Kidney (tissue), 14 donors: ENCODE measurements around the gene FBXO15. TPM values are rescaled to one million over a fixed set of nuclear protein-coding genes. Genes with fewer than 3 reads are reported as not detected.

Experiments used
- DNase-seq, 5 donors: peaks; one replicate each; pipeline ENCODE4 v3.0.0-alpha.2; 2013 to 2020
- FAIRE-seq: peaks from 2 replicates; lab custom pipeline; 2012; peaks lifted over from hg19 to GRCh38; lab: Jason Lieb, UNC
- H3K27ac ChIP-seq, 2 donors: one replicate each; pipeline ENCODE4 v1.7.0; 2013; ENCODE audit warnings: low read depth in 2 of 2, low read length in 2 of 2, inconsistent platforms in 1 of 2
- H3K27me3 ChIP-seq: one replicate; pipeline ENCODE4 v1.7.1; 2013; ENCODE audit warnings: low read length, inconsistent platforms; ENCODE audit not compliant: control insufficient read depth, insufficient read depth
- H3K36me3 ChIP-seq, 3 donors: one replicate each; pipeline versions ENCODE4 v1.7.0 to v1.7.1; 2013; ENCODE audit warnings: low read length in 3 of 3, control low read depth in 1 of 3, inconsistent platforms in 1 of 3; ENCODE audit not compliant: insufficient read depth in 3 of 3, control insufficient read depth in 2 of 3
- H3K4me1 ChIP-seq, 3 donors: one replicate each; pipeline versions ENCODE4 v1.7.0 to v1.7.1; 2013; ENCODE audit warnings: low read length in 3 of 3, inconsistent platforms in 1 of 3, low read depth in 1 of 3; ENCODE audit not compliant: control insufficient read depth in 2 of 3, insufficient read depth in 2 of 3
- H3K4me3 ChIP-seq, 3 donors: one replicate each; pipeline versions ENCODE4 v1.7.0 to v1.8.1; 2013; ENCODE audit warnings: low read length in 3 of 3, control low read depth in 1 of 3, inconsistent platforms in 1 of 3
- H3K9ac ChIP-seq, 3 donors: one replicate each; pipeline versions ENCODE4 v1.7.0 to v1.7.1; 2013; ENCODE audit warnings: low read length in 3 of 3, control low read depth in 1 of 3, inconsistent platforms in 1 of 3
- H3K9me3 ChIP-seq, 3 donors: one replicate each; pipeline versions ENCODE4 v1.7.0 to v1.7.1; 2013; ENCODE audit warnings: low read length in 3 of 3, control low read depth in 1 of 3, inconsistent platforms in 1 of 3; ENCODE audit not compliant: control insufficient read depth in 2 of 3, insufficient read depth in 1 of 3
- CTCF ChIP-seq: IDR thresholded peaks from 3 replicates; pipeline ENCODE4 v1.5.1; 2012; ENCODE audit warnings: mild to moderate bottlenecking, moderate library complexity, borderline replicate concordance; ENCODE audit not compliant: insufficient read depth; ENCODE audit errors: extremely low read depth
- intact Hi-C: fragments of 100-400 bp; cut with DNase I; formaldehyde crosslinking; loops from one replicate; pipeline ENCODE4 v1.11.1; 2022
- polyA plus RNA-seq: library from polyadenylated mRNA; stranded (reverse); fragments of 350-450 nt; fragmentation: Illumina TruSeq; extraction: RNeasy Lipid Tissue Mini Kit (QIAGEN cat#74804); gene quantifications from one replicate; pipeline ENCODE4 v1.2.3, GENCODE V29; 2014; ENCODE audit warnings: low read depth, low replicate concordance; ENCODE audit not compliant: insufficient read depth
- total RNA-seq: library from RNA; stranded (reverse); fragmentation: NEBNext Ultra II Directional; extraction: Animal tissue kit (Norgen Biotek cat#: 25700); gene quantifications from one replicate; pipeline ENCODE4 v1.2.1, GENCODE V29; 2021
- donor health status: control.
- donor health status: control.
- donor health status: control.
- donor health status: control.
- donor health status: control.
- donor health status: DM: yes; HTN: yes; CAD: no.
- donor health status: Normal renal cell carcinoma (clear cell type).

Gene FBXO15
- total and polyA plus RNA-seq, 2 donors from 2014 or later: 3.5 to 9.1 TPM

GRCh38 chr18:74081966-74082741 lies 65.5 kb downstream of the FBXO15 start:
- no peaks in the 10 kb centered on the region for H3K27me3 ChIP-seq
- H3K9me3 ChIP-seq: no peaks in the 10 kb centered on the region
- DNase-seq (peak in 4 of 5 donors; percentile 24 to 50 (median 42)), FAIRE-seq (no peak)
- H3K9ac ChIP-seq: no peak overlapping the region
- H3K4me3 ChIP-seq: no peak overlapping the region
- peak; percentile 45 for TF ChIP-seq CTCF
- no peaks in the 10 kb centered on the region for H3K4me1 ChIP-seq
- H3K27ac ChIP-seq: no peak overlapping the region
- no peaks in the 10 kb centered on the region for H3K36me3 ChIP-seq
- intact Hi-C loops: no loop called here

DNA sequence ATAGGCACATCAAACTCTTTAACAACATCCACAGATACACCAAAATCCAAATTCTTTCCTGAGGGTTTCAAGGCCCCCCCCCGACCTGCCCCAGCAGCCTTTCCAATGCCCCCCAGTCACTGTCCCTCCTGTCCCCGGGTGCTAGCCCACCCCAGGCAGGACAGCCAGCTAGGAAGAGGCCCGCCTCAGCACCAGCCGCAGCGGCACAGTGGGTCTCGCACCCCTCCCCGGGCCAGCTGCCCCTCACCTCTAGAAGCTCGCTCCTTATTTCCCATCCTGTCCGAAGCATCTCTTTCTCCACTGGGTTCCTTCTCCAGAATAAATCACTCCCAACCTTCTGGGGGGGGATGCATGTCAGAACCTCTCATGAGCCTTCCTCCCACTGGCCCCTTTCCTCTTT lies 69.4 kb downstream of the FBXO15 start:
- intact Hi-C loops: no loop called here
- Histone ChIP-seq H3K9me3 (no peaks in the 10 kb centered on the region), H3K4me1 (no peaks in the 10 kb centered on the region), H3K27ac (no peak overlapping the region), H3K36me3 (no peaks in the 10 kb centered on the region), H3K9ac (no peak overlapping the region), H3K27me3 (no peaks in the 10 kb centered on the region), H3K4me3 (no peak overlapping the region)
- DNase-seq (no peak), FAIRE-seq (no peak)
- TF ChIP-seq CTCF: no peak

- no peak overlapping the region for H3K27ac ChIP-seq
- FAIRE-seq (no peak), DNase-seq (no peak)
- intact Hi-C loops: no loop called here
- no peak for TF ChIP-seq CTCF
- H3K4me1 ChIP-seq: no peaks in the 10 kb centered on the region
- no peak overlapping the region for H3K9ac ChIP-seq
- H3K4me3 ChIP-seq: no peak overlapping the region
- no peaks in the 10 kb centered on the region for H3K27me3 ChIP-seq
- H3K36me3 ChIP-seq: no peaks in the 10 kb centered on the region
- H3K9me3 ChIP-seq: no peaks in the 10 kb centered on the region
These were observed 72.7 kb downstream of the FBXO15 start for GRCh38 chr18:74074668-74075564.
